DND-41 (cell line): ENCODE measurements around the gene ZDHHC17.

ENCODE experiments used
- ATAC-seq: fragments of 200-7000 bp; cut with Tn5 transposase; 3 replicates; pipeline ENCODE4 v1.9.1; 2021; ENCODE audit warnings: low read depth; ENCODE audit not compliant: insufficient read depth
- DNase-seq: peaks from one replicate; pipeline ENCODE4 v3.0.0-alpha.2; 2020
- H2AFZ ChIP-seq: 2 replicates; pipeline ENCODE4 v1.6.0; 2012; ENCODE audit warnings: low read depth, low read length
- H3K27ac ChIP-seq: 2 replicates; pipeline ENCODE4 v1.5.1; 2012; ENCODE audit warnings: low read length, inconsistent platforms
- H3K27me3 ChIP-seq: fragments of 200-600 bp; sonication (generic); 2 replicates; pipeline ENCODE4 v1.6.0; 2012; ENCODE audit warnings: low read length, mild to moderate bottlenecking, inconsistent platforms; ENCODE audit not compliant: insufficient read depth, poor library complexity
- H3K36me3 ChIP-seq: 2 replicates; pipeline ENCODE4 v1.5.1; 2012; ENCODE audit warnings: low read length, inconsistent platforms; ENCODE audit not compliant: insufficient read depth
- H3K4me1 ChIP-seq: 2 replicates; pipeline ENCODE4 v1.5.1; 2012; ENCODE audit warnings: mild to moderate bottlenecking, low read length; ENCODE audit not compliant: insufficient read depth
- H3K4me2 ChIP-seq: 2 replicates; pipeline ENCODE4 v1.6.0; 2012; ENCODE audit warnings: mild to moderate bottlenecking, moderate library complexity, low read length, inconsistent platforms; ENCODE audit not compliant: insufficient read depth
- H3K4me3 ChIP-seq, 2 experiments: fragments of 200-600 bp in 1 of 2; shearing (Covaris generic) in 1 of 2; 2 replicates each; pipeline ENCODE4 v1.5.1; 2012 to 2016; ENCODE audit warnings: inconsistent platforms in 2 of 2, low read length in 2 of 2, mild to moderate bottlenecking in 2 of 2, low read depth in 1 of 2, moderate library complexity in 1 of 2
- H3K79me2 ChIP-seq: 2 replicates; pipeline ENCODE4 v1.6.0; 2012; ENCODE audit warnings: low read length, inconsistent platforms; ENCODE audit not compliant: insufficient read depth
- H3K9ac ChIP-seq: 2 replicates; pipeline ENCODE4 v1.6.0; 2012; ENCODE audit warnings: low read depth, mild to moderate bottlenecking, inconsistent platforms, low read length, moderate library complexity
- H3K9me3 ChIP-seq: 2 replicates; pipeline ENCODE4 v1.5.1; 2012; ENCODE audit warnings: low read length, moderate library complexity, mild to moderate bottlenecking, inconsistent platforms; ENCODE audit not compliant: insufficient read depth, severe bottlenecking
- H4K20me1 ChIP-seq: 2 replicates; pipeline ENCODE4 v1.6.0; 2012; ENCODE audit warnings: low read length; ENCODE audit not compliant: insufficient read depth
- CTCF ChIP-seq: IDR thresholded peaks from 2 replicates; pipeline ENCODE4 v1.5.1; 2012; ENCODE audit warnings: borderline replicate concordance, low read length, moderate library complexity, mild to moderate bottlenecking; ENCODE audit not compliant: poor library complexity, severe bottlenecking; ENCODE audit errors: extremely low read depth
- EZH2 ChIP-seq: IDR thresholded peaks from 3 replicates; pipeline ENCODE4 v1.6.1; 2012; ENCODE audit warnings: borderline replicate concordance, low read depth, mild to moderate bottlenecking, moderate library complexity, low read length, inconsistent platforms; ENCODE audit not compliant: severe bottlenecking

The ZDHHC17 gene

GRCh38 chr12:76762601-76762980 lies 1.3 kb upstream of the ZDHHC17 start:
- no peak overlapping the region for H3K27ac ChIP-seq

GRCh38 chr12:76764856-76765255 lies 941 bp downstream of the ZDHHC17 start:
- H3K4me1 ChIP-seq, result peaks cover 28% of the 10 kb centered on the region
- H4K20me1 ChIP-seq, result peaks cover under 1% of the 10 kb centered on the region; the same call in 1 of the 2 replicates
- no peaks in the 10 kb centered on the region for H3K27me3 ChIP-seq
- ATAC-seq, result no peak
- peak overlapping the region; percentile 89 to 97 for H3K4me3 ChIP-seq
- H3K9me3 ChIP-seq, result no peaks in the 10 kb centered on the region
- H2AFZ ChIP-seq, result peak overlapping the region; percentile 98
- DNase-seq, result peak; percentile 15
- H3K4me2 ChIP-seq, result peak overlapping the region; percentile 93
- TF ChIP-seq EZH2 (no peak), CTCF (no peak)
- H3K9ac ChIP-seq, result peak overlapping the region; percentile 88
- no peaks in the 10 kb centered on the region for H3K36me3 ChIP-seq
- peak overlapping the region; percentile 96 for H3K27ac ChIP-seq
- H3K79me2 ChIP-seq, result peaks cover 57% of the 10 kb centered on the region

More at GRCh38 chr12:76762601-76762980, 1.3 kb upstream of the ZDHHC17 start:
- Histone ChIP-seq H4K20me1 (no peaks in the 10 kb centered on the region; the same call in 1 of the 2 replicates), H3K4me2 (peak overlapping the region; percentile 93), H3K4me3 (0 out of 4 replicates have a peak overlapping the region, but pooled peaks of 1 of the 2 experiments have one; percentile 97), H3K9ac (no peak overlapping the region), H3K9me3 (no peaks in the 10 kb centered on the region), H3K36me3 (no peaks in the 10 kb centered on the region), H3K27me3 (no peaks in the 10 kb centered on the region), H2AFZ (peak overlapping the region; percentile 51; the same call in 1 of the 2 replicates), H3K4me1 (peaks cover 28% of the 10 kb centered on the region), H3K79me2 (peaks cover 35% of the 10 kb centered on the region)
- DNase-seq, result no peak
- ATAC-seq, result no peak
- TF ChIP-seq EZH2, result no peak
- no peak for TF ChIP-seq CTCF

GRCh38 chr12:76765598-76765997 lies 1.7 kb downstream of the ZDHHC17 start:
- no peaks in the 10 kb centered on the region for H3K27me3 ChIP-seq
- no peak overlapping the region for H2AFZ ChIP-seq
- TF ChIP-seq EZH2 (no peak), CTCF (no peak)
- no peak overlapping the region for H3K27ac ChIP-seq
- H3K9me3 ChIP-seq, result no peaks in the 10 kb centered on the region
- ATAC-seq (no peak), DNase-seq (no peak)
- H3K9ac ChIP-seq, result peak overlapping the region; percentile 88; the same call in 1 of the 2 replicates
- peaks cover 65% of the 10 kb centered on the region for H3K79me2 ChIP-seq
- peaks cover 28% of the 10 kb centered on the region for H3K4me1 ChIP-seq
- peak overlapping the region; percentile 93 for H3K4me2 ChIP-seq
- peak overlapping the region in 1 of 2 experiments; percentile 97; a peak in 2 of 4 replicates for H3K4me3 ChIP-seq
- H4K20me1 ChIP-seq, result peaks cover 6% of the 10 kb centered on the region; the same call in 1 of the 2 replicates
- H3K36me3 ChIP-seq, result no peaks in the 10 kb centered on the region
